Measurements from ENCODE around the gene ALG14.
"Not testable (repeated sequence)": the region's sequence is repeated elsewhere in the genome, so short reads cannot be mapped to it uniquely, and the experiment has no call there.

Gene ALG14

GRCh38 chr1:94951509-94952208 is 121.1 kb downstream of the ALG14 start:
- no peak for DNase-seq

DNA sequence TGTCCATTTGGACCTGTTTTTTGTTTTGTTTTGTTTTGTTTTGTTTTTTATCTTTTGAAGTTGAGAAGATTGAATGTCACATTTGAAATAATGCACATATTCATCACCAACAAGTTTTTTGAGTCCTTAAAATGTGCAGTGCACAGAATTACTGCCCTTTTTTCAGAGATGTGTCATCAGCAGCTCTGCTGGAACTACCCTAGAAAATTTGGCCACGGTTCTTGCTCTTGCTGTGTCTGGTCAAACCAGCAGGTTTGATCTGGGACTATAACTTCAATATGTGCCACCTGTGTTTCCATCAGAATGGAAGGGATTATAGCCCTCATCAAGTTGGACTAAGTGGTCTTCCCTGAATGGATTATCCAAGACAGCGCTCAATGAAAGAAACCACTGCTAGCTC is 121.7 kb downstream of the ALG14 start:
- DNase-seq, result no peak

DNA sequence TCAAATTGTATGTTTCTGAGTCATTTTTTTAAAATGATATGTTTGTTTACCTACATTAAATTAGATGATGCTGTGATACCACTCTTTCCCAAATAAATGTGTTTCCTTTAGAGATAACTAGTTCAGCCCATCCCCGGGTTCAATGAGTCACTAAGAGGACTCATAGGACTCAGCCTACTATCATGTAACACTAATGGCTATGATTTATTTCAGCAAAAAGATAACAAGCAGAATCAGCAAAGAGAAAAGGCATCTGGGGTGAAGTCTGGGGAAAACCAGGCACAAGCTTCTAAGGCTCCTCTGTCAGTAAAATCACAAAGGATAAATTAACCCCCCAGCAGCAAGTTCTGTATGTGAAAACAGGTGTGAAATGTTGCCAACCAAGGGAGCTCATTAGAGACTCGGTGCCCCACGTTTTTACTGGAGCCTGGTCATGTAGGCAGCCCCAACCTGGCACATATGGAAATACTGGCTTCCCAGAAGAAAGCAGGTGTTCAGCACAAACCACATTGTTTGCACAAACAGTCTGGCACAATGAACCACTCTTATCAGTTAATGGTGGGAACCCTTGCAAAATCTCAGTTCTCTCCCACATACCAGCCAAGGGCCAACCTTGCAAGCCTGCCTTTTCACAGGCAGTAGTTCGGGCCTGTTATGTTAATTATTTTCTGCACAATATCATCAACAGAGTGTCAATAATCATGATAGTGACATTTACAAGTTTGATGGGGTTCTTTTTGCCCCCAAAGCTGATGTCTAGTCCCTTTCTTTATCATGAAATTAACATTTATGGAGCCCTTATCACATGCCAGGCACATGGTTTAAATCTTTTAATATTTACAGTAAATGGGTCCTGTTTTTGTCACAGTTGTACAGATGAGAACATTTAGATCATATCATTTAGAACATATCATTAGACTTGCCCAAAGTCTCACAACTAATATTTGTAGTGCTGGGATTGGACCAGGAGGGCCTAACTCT is 122.8 kb downstream of the ALG14 start:
- no peak for DNase-seq

DNA sequence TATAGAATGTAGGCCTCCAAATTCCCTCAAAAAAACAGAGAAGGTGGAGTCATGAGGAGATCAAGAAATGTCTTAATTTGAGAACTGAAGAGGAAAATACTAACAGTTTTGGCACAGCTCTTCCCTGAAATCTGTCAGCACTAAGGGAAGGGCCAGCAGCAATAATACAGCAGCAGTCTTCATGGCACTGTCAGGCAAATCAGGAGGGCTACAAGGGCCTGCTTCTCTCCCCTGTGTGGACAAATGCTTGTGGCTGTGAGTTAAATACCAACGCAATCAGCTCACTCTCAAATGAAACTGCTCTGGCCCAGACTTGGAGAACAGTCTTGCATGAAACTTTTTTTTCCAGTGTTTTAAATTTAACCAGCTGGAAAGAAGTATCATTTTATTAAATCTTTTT is 125.3 kb downstream of the ALG14 start:
- DNase-seq, result no peak

GRCh38 chr1:94946886-94947285 is 125.9 kb downstream of the ALG14 start:
- no peak for DNase-seq

DNA sequence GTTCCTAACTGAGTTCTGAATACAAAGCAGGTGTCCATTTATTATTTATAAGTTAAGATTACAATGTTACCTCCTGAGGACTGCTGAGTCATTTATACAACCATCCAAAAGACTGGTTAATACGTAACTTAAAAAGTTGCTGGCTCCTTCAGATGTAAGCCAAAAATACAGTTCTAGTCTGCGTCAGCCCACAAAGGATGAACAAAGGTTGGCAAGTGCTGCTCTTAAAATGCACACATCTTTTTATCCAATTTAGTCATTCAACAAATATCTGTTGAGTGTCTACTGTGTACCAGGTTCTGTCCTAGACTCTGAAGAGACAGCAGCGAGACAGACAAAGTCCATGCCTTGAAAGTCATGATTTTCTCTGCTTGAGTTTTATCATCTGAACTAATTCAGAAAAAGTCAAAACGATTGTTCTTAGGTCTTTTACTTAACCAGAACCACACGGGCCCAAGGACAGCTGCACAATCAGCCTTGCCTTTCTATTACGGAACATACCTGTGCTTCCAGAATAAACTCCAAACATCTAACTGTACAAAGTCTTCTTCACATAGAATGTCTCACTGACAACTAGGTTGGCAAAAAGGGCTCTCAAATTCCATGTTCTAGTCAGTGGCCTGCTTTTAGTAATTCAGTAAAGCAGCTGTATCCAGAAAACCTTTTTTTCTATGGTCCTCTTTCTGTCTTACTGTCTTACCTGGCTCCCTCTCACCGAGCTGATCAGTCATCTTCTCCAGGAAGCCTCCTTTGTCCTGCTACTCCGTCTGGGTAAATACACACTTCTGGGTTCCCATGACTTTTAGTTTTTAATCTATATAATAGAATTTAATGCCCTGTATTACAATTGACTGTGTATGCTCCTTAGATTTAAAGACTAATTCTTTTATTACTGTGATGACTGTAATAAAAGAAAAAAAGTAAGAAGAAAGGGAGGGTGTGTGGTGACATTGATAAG is 130.3 kb downstream of the ALG14 start:
- no peak for DNase-seq

DNA sequence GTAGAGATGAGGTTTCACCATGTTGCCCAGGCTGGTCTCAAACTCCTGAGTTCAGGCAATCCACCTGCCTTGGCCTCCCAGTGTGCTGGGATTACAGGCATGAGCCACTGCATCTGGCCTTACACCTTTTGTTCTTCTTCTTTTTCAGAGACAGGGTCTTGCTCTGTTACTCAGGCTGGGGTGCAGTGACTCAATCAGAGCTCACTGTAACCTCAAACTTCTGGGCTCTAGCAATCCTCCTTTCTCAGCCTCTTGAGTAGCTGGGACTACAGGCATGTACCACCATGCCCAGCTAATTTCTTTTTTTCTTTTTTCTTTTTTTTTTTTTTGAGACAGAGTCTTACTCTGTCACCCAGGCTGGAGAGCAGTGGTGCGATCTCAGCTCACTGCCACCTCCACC is 131.3 kb downstream of the ALG14 start:
- not testable (repeated sequence) for DNase-seq

GRCh38 chr1:94940738-94941137 is 132.0 kb downstream of the ALG14 start:
- no peak for DNase-seq

GRCh38 chr1:94937820-94938219 is 134.9 kb downstream of the ALG14 start:
- DNase-seq, result no peak

DNA sequence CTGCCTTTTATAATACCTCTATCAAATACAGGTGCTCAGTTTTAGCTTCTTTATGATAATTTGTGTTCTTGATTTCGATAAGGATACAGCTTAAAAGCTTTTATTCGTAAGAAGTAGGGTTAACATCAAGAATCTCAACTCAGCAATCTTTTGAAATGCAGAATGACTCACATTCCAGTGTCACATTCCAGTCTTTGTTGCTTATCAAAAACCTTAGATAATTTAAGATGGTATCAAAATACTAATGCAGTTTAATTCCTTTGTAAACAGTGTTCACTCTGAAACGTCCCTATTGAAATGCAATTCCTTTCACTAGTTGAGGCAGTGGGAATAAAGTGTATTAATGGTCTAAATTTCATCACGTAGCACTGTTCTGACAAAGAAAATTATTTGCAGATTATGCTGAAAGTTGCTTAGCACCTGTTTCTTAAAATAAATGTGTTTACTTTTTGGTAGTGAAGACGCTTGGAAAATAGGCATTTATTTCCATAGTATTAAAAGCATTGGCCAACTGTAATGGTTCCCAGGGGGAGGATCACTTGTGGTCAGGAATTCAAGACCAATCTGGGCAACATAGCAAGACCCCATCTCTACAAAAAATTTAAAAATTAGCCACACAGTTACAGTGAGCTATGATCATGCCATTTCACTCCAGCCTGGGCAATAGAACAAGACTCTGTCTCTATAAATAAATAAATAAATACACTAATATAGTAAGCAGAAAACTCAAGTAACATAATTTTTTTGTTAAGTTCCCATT is 135.7 kb downstream of the ALG14 start:
- no peak for DNase-seq

GRCh38 chr1:94935476-94935875 is 137.3 kb downstream of the ALG14 start:
- DNase-seq, result no peak

GRCh38 chr1:94935034-94935433 is 137.7 kb downstream of the ALG14 start:
- no peak for DNase-seq

DNA sequence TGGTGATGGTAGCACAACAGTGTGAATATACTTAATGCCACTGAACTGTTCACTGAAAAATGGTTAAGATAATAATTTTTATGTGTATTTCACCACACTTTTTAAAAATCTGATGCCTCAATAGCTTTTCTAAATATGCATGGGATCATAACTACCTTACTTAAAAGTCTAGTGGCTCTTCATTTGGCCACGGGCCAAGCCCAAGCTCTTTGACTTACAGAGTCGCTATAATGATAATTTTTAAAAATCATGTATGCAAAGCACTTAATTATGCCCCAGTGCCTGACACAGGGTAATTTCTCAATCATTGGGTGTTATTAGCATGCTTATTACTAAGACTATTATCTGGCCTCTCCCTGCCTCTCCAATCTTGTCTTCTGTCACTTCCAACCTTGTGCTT is 138.2 kb downstream of the ALG14 start:
- DNase-seq, result no peak

DNA sequence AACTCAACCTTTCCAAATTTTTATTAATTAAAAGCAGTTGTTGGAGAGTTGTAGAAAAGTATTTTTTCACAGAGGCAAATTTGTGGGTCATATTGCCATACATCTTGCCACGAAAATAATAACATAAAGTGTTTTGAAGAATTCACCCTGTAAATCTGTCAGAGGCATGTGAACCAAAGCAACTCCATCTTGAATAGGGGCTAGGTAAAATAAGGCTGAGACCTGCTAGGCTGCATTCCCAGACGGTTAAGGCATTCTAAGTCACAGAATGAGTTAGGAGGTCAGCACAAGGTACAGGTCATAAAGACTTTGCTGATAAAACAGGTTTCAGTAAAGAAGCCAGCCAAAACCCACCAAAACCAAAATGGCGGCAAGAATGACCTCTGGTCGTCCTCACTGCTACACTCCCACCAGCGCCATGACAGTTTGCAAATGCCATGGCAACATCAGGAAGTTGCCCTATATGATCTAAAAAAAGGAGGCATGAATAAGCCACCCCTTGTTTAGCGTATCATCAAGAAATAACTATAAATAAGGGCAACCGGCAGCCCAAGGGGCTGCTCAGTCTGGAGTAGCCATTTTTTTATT is 141.4 kb downstream of the ALG14 start:
- DNase-seq, result no peak

DNA sequence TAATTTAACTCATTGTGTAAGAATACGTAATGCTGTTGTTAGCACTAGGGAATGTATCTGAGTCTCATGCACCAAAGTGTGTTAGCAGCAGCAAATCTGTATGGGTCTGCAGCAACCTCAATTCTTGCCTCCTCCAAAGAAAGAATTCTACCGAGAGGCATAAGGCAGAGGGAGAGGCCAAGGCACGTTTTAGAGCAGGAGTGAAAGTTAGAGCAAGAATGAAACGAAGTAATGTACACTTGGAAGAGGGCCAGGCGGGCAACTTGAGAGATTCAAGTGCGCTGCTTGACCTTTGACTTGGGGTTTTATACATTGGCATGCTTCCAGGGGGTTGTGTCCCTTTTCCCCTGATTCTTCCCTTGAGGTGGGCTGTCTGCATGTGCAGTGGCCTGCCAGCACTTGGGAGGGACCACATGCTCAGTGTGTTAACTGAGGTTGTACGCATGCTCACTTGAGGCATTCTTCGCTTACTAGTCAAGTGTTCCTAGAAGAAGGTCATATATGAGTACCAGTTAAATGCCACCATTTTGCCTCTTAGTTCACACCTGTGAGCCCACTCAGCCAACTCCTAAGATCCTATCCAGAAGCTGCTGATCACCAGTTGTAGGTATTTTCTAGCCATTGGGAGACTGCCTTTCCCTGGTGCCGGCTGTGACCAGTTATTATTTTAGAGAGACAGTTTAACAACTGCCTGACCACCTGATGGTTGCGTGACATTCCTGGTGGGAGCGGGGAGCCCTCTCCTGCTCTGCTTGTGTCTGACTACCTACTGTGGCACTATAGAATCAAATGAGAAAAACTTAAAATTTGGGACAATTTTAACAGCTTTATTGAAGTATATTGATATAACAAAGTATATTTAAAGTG is 143.2 kb downstream of the ALG14 start:
- DNase-seq, result no peak

DNA sequence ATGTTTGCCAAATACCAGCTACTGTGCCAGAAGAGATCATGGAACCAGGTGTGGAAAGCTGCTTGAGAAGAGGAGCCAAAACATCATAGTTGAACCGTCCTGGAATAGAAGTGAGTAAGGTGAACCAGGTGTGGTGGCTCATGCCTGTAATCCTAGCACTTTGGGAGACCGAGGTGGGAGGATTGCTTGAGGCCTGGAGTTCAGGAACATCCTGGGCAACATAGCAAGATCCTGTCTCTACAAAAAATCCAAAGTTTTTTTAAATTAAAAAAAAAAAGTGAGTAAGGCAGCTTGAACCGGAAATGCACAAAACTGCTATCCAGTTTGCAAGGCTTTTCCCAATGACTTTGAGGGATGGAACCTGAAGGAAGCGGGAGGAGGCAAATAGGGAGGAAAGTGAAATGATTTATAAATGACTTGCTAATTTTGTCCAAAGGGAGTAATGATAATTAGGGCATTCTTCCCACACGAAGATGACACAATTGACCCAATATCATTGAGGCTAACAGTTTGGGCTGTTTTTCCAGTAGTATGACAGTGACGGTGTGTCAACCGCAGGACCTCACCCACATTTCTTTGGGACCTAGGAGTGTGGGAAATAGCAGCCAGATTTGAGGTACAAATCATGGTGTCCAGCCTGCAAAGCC is 144.3 kb downstream of the ALG14 start:
- DNase-seq, result no peak

DNA sequence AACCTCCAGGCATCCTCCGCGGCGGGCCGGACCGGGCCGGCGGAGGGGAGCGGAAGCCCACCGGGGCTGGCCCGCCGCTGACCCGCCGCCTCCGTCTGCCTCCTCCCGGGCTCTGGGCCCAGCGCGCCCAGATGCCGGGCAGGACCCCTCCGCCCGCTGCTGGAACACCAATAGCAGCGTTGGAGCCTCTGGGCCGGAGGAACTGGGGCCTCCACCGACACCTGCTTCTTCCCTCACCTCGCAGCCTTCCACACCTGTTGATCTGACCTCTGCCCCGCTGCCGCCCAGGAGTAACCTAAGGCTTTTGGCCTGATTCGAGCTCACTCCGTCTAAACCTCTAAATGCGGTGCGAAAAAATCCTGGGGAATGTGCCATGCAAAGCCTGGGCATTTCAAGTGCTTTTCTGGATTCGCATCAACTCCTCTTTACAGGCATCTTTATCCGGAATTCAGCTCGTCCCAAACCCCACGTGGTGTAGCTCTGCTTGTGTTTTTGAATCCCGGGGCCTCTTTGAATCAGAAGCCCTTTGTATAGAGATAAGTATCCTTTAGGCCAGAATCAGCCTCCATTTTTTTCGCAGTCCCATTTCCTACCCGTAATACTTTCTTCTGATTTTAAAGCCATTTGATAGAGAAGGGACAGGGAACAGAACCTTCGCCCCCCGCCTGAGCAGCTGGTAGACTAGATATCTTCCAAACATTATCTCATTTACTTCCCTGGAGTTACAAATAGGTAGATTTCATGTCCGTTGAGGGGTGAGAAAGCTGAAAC is 145.2 kb downstream of the ALG14 start:
- no peak for DNase-seq

DNA sequence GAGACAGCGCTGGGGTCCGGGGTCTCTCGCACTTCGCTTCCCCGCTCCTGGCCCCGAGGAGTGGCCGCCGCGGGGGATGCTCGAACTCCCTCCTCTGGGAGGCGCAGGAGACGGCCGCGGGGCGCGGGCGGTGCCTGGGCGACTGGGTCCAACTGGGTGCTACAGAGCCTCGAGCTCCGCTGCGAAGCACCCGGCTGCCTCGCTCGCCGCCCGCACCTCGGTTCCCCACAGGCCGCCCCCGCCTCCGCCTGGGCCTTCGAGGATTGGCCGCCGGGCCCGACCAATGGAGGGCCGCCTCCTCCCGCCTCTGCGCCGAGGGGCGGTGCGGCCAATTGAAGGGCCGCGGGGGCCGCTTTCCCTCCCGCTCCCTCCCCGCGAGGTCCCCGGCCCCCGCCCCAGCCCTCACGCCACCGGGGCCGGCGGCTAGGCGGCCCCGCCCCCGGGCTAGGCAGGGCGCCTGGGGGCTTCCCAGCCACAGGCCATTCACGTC is 145.8 kb downstream of the ALG14 start, which contains the start of gene CNN3:
TSS of gene CNN3 (minus strand) at position 196 of the 490 bp plus-strand sequence. CDS start 216 bp downstream, outside the sequence.
- peak; percentile 68 to 81 for DNase-seq
